Measurements from ENCODE around the gene MTSS2. TPM values are rescaled to one million over a fixed set of nuclear protein-coding genes. Genes with fewer than 3 reads are reported as not detected.

The MTSS2 gene
- total and polyA plus RNA-seq, 2 of the 8 experiments (the other 6 are each of a cell fraction or from before 2014, with no cell fraction given), result 23.3 to 36.7 TPM

- no peak overlapping the region for H3K27ac ChIP-seq (ENCODE audit: low read depth, low read length)
- no peak overlapping the region for H3K9ac ChIP-seq (replicated peaks in 1 of 4; ENCODE audit: extremely low read depth in 1 of 4, low read depth in 3 of 4, low read length in 3 of 4)
- H3K56ac ChIP-seq (replicated peaks; ENCODE audit: insufficient read length, low read depth, low read length), result no peak overlapping the region
- no peaks in the 10 kb centered on the region; a peak in 2 of 7 replicates for H3K27me3 ChIP-seq (replicated peaks in 1 of 4; ENCODE audit: control insufficient read depth in 3 of 4, extremely low read depth in 1 of 4, insufficient read depth in 3 of 4, low read length in 3 of 4)
- no peak overlapping the region for H4K8ac ChIP-seq (ENCODE audit: extremely low read depth, insufficient read depth, low read length)
- DNase-seq (ENCODE audit: low read depth in 1 of 2, low spot score in 2 of 2) (peak; percentile 44 to 96), FAIRE-seq (peak; percentile 98)
- no peak overlapping the region for H3K4ac ChIP-seq (replicated peaks; ENCODE audit: insufficient read length, low read depth, low read length)
- no peaks in the 10 kb centered on the region for H3K79me1 ChIP-seq (ENCODE audit: low read depth, low read length)
- ChIA-PET POLR2A (ENCODE audit: partially characterized antibody) (interaction anchor here (0.7 to 6.6 kb wide), 10 partner anchors 11 to 274 kb away, joined by 3 to 59 read pairs (median 4); no protein-coding TSS in a partner anchor), CTCF (ENCODE audit: partially characterized antibody) (interaction anchor here (0.6 to 6.1 kb wide), 55 partner anchors 8 to 703 kb away, joined by 3 to 65 read pairs (median 5); partner anchors contain the start of genes COG4 and DDX19A)
- peaks cover 0 to 3% (median 0%) of the 10 kb centered on the region in 4 experiments; a peak in 3 of 7 replicates for H3K4me1 ChIP-seq (replicated peaks in 1 of 4; ENCODE audit: control insufficient read depth in 3 of 4, insufficient read depth in 4 of 4, low read length in 3 of 4)
- no peak overlapping the region for H4K91ac ChIP-seq (replicated peaks; ENCODE audit: insufficient read length, low read length)
- H2AK5ac ChIP-seq (ENCODE audit: low read depth, low read length), result peak overlapping the region; percentile 87; the same call in 1 of the 2 replicates
- no peak overlapping the region for H2BK120ac ChIP-seq (replicated peaks; ENCODE audit: low read depth, low read length)
- H3K4me3 ChIP-seq (ENCODE audit: extremely low read depth in 1 of 4, insufficient read depth in 2 of 4, low read depth in 3 of 4, low read length in 4 of 4), result no peak overlapping the region
- H3K23ac ChIP-seq (ENCODE audit: insufficient read length), result no peak overlapping the region
- no peak overlapping the region for H3K14ac ChIP-seq (ENCODE audit: insufficient read length)
- peak overlapping the region; percentile 28; the same call in 1 of the 2 replicates for H2AFZ ChIP-seq (ENCODE audit: low read length)
- H3K23me2 ChIP-seq (ENCODE audit: low read depth, low read length), result no peaks in the 10 kb centered on the region
- no peak overlapping the region for H3K4me2 ChIP-seq (ENCODE audit: insufficient read depth in 1 of 2, low read depth in 2 of 2, low read length in 2 of 2)
- H2BK12ac ChIP-seq (ENCODE audit: low read depth, low read length), result 0 out of 2 replicates have a peak overlapping the region, but pooled peaks have one; percentile 35
- H2BK20ac ChIP-seq (ENCODE audit: low read length), result no peak overlapping the region
- H2BK15ac ChIP-seq (ENCODE audit: low read length), result no peak overlapping the region
- no peaks in the 10 kb centered on the region for H3K9me3 ChIP-seq (ENCODE audit: insufficient read depth in 2 of 2, low read depth in 1 of 2, low read length in 1 of 2)
- H3K18ac ChIP-seq (ENCODE audit: extremely low read depth, low read length), result no peak overlapping the region
- H3K36me3 ChIP-seq (ENCODE audit: control insufficient read depth in 2 of 4, insufficient read depth in 4 of 4, low read length in 3 of 4), result no peaks in the 10 kb centered on the region
- H3K79me2 ChIP-seq (ENCODE audit: control insufficient read depth in 1 of 2, insufficient read depth in 2 of 2, low read length in 2 of 2), result no peaks in the 10 kb centered on the region
- no peak overlapping the region for H4K5ac ChIP-seq (ENCODE audit: insufficient read length, low read depth, low read length)
- no peak overlapping the region for H2BK5ac ChIP-seq (ENCODE audit: low read depth, low read length)
- H4K20me1 ChIP-seq (replicated peaks in 1 of 2; ENCODE audit: control insufficient read depth in 1 of 2, insufficient read depth in 2 of 2, low read length in 2 of 2), result peaks cover 0 to 2% of the 10 kb centered on the region in 2 experiments
- WGBS, 2 experiments (ENCODE audit: extremely low coverage in 1 of 2, insufficient coverage in 1 of 2, insufficient read length in 1 of 2, insufficient replicate concordance in 2 of 2, low coverage in 1 of 2, low lambda C conversion rate in 2 of 2, missing lambda C conversion rate in 1 of 2), result 74% methylated on average over 35 of the region's 35 CpGs; no CpG with 5 or more reads in 1 of the 2 experiments
- TF ChIP-seq JUND (IDR thresholded peaks at IDR 0.05; ENCODE audit: low read length) (no peak), CTCF (IDR thresholded peaks at IDR 0.05; ENCODE audit: control extremely low read depth in 1 of 3, insufficient read depth in 1 of 3, low read depth in 1 of 3, low read length in 3 of 3) (peak; percentile 49 to 86 (median 83)), RAD21 (IDR thresholded peaks at IDR 0.05 in 1 of 2, conservative IDR thresholded peaks at IDR 0.05 in 1 of 2; ENCODE audit: low read depth in 2 of 2, low read length in 2 of 2) (peak; percentile 97), SIN3A (conservative IDR thresholded peaks at IDR 0.05 in 1 of 2, IDR thresholded peaks at IDR 0.05 in 1 of 2; ENCODE audit: low read depth in 1 of 2, low read length in 2 of 2) (0 out of 4 replicates have a peak, but pooled peaks of 1 of the 2 experiments have one; percentile 41), BRCA1 (IDR thresholded peaks at IDR 0.05; ENCODE audit: low read depth, low read length) (peak; percentile 20; the same call in 1 of the 2 replicates)
These were observed 31.8 kb downstream of the MTSS2 start for GRCh38 chr16:70653809-70654771.

Data from H1 (cell line).